Measurements from ENCODE around the gene SERPINE3. TPM values are rescaled to one million over a fixed set of nuclear protein-coding genes. Genes with fewer than 3 reads are reported as not detected.

The SERPINE3 gene
- total and polyA plus RNA-seq, 2 of the 4 experiments (the other 2 are of a cell fraction): not detected

GRCh38 chr13:51327961-51328360, 11.5 kb upstream of the SERPINE3 start:
- H3K9me1 ChIP-seq (ENCODE audit: insufficient read depth, low read length): no peaks in the 10 kb centered on the region
- dilution Hi-C loops (cut with HindIII; ENCODE audit: low sequenced_read_pairs, unreplicated experiment) (no loop called here), in situ Hi-C loops (cut with MboI; ENCODE audit: low sequenced_read_pairs) (no loop called here), intact Hi-C loops (cut with micrococcal nuclease) (no loop called here)
- H3K27ac ChIP-seq (ENCODE audit: insufficient read depth, low read length): no peak overlapping the region
- H4K20me1 ChIP-seq (ENCODE audit: insufficient read depth, low read length): no peaks in the 10 kb centered on the region
- H4K8ac ChIP-seq (ENCODE audit: low read depth in 2 of 2, low read length in 2 of 2): no peak overlapping the region
- no peak overlapping the region for H3K9ac ChIP-seq (ENCODE audit: low read depth, low read length)
- H3K18ac ChIP-seq (ENCODE audit: low read depth, low read length): no peak overlapping the region
- no peak overlapping the region for H2BK5ac ChIP-seq (ENCODE audit: low read depth, low read length, poor library complexity, severe bottlenecking)
- no peaks in the 10 kb centered on the region for H3K9me3 ChIP-seq (ENCODE audit: control insufficient read depth, insufficient read depth, low read length)
- H3K23ac ChIP-seq (ENCODE audit: low read depth, low read length): no peak overlapping the region
- H3K56ac ChIP-seq (ENCODE audit: extremely low read depth, insufficient read depth, low read length): no peak overlapping the region
- peaks cover 10% of the 10 kb centered on the region for H3K27me3 ChIP-seq (ENCODE audit: control insufficient read depth, insufficient read depth, low read length)
- no peak overlapping the region for H3K4me3 ChIP-seq (ENCODE audit: insufficient read depth, low read depth, low read length)
- BruUV-seq (replicated peaks): no TSS peak
- H3K79me1 ChIP-seq (ENCODE audit: low read depth in 1 of 2, low read length in 2 of 2): no peaks in the 10 kb centered on the region
- H4K5ac ChIP-seq (ENCODE audit: low read depth, low read length): no peak overlapping the region
- H2BK120ac ChIP-seq (ENCODE audit: low read depth, low read length): no peak overlapping the region
- no peaks in the 10 kb centered on the region for H3K36me3 ChIP-seq (ENCODE audit: control insufficient read depth, insufficient read depth, low read length)
- ChIA-PET CTCF (no interaction called here), POLR2A (ENCODE audit: unreplicated experiment) (no interaction called here)
- H2BK15ac ChIP-seq (ENCODE audit: low read depth, low read length): no peak overlapping the region
- no peak overlapping the region for H3K4me2 ChIP-seq (ENCODE audit: low read depth, low read length)
- no peak overlapping the region for H3K14ac ChIP-seq (replicated peaks; ENCODE audit: low read depth, low read length)
- H3K4ac ChIP-seq (ENCODE audit: low read depth, low read length): no peak overlapping the region
- H3K4me1 ChIP-seq (ENCODE audit: control insufficient read depth, insufficient read depth, low read length): no peaks in the 10 kb centered on the region
- no peak for DNase-seq
- no peak overlapping the region for H4K91ac ChIP-seq (ENCODE audit: insufficient read depth, low read depth, low read length)
- H2BK20ac ChIP-seq (ENCODE audit: low read depth, low read length): no peak overlapping the region
- H2AFZ ChIP-seq (replicated peaks; ENCODE audit: low read length, poor library complexity): no peak overlapping the region
- 80% methylated on average over 1 of the region's 2 CpGs; no CpG with 5 or more reads in 1 of the 2 experiments for WGBS, 2 experiments (ENCODE audit: extremely low coverage in 2 of 2, insufficient read length in 1 of 2)
- ATAC-seq (ENCODE audit: low read depth): no peak
- H2AK9ac ChIP-seq (replicated peaks; ENCODE audit: low read depth, low read length, poor library complexity): no peak overlapping the region
- no peak for TF ChIP-seq RCOR1 (IDR thresholded peaks at IDR 0.05; ENCODE audit: insufficient replicate concordance, low read length)
- no peak for TF ChIP-seq FOS (IDR thresholded peaks at IDR 0.05; ENCODE audit: low read depth, low read length)
- TF ChIP-seq ELK1 (IDR thresholded peaks at IDR 0.05; ENCODE audit: borderline replicate concordance, low read depth, low read length): no peak
- TF ChIP-seq POLR2A (IDR thresholded peaks at IDR 0.05; ENCODE audit: low read depth, low read length): no peak
- no peak for TF ChIP-seq CEBPB (IDR thresholded peaks at IDR 0.05; ENCODE audit: low read depth, low read length)
- no peak for TF ChIP-seq BHLHE40 (IDR thresholded peaks at IDR 0.05; ENCODE audit: low read depth, low read length)
- no peak for TF ChIP-seq MAZ (IDR thresholded peaks at IDR 0.05; ENCODE audit: borderline replicate concordance, low read depth, low read length)
- no peak for TF ChIP-seq MAFK (IDR thresholded peaks at IDR 0.05; ENCODE audit: low read depth, low read length)
- no peak for TF ChIP-seq SMC3 (IDR thresholded peaks at IDR 0.05; ENCODE audit: low read depth, low read length)
- TF ChIP-seq CTCF (conservative IDR thresholded peaks at IDR 0.05; ENCODE audit: low read depth, low read length): no peak
- TF ChIP-seq RFX5 (IDR thresholded peaks at IDR 0.05; ENCODE audit: low read depth, low read length): no peak
- no peak for TF ChIP-seq MXI1 (IDR thresholded peaks at IDR 0.05; ENCODE audit: borderline replicate concordance, low read depth, low read length)
- TF ChIP-seq USF2 (IDR thresholded peaks at IDR 0.05; ENCODE audit: low read depth, low read length): no peak
- TF ChIP-seq RAD21 (IDR thresholded peaks at IDR 0.05; ENCODE audit: low read length): no peak
- TF ChIP-seq NFE2L2 (IDR thresholded peaks at IDR 0.05; ENCODE audit: low read depth, low read length): no peak
- TF ChIP-seq CHD1 (IDR thresholded peaks at IDR 0.05; ENCODE audit: low read depth, low read length): no peak
- no peak overlapping the region for H2AK5ac ChIP-seq (ENCODE audit: low read depth, low read length)
